GM18502 (cell line): Measurements from ENCODE around the gene CLSTN1.

Experiments
- ATAC-seq: cut with Tn5 transposase; IDR thresholded peaks from one replicate; pipeline ENCODE4 v1.9.1; 2021; ENCODE audit warnings: mild to moderate bottlenecking; ENCODE audit not compliant: unreplicated experiment, poor library complexity

The CLSTN1 gene

DNA sequence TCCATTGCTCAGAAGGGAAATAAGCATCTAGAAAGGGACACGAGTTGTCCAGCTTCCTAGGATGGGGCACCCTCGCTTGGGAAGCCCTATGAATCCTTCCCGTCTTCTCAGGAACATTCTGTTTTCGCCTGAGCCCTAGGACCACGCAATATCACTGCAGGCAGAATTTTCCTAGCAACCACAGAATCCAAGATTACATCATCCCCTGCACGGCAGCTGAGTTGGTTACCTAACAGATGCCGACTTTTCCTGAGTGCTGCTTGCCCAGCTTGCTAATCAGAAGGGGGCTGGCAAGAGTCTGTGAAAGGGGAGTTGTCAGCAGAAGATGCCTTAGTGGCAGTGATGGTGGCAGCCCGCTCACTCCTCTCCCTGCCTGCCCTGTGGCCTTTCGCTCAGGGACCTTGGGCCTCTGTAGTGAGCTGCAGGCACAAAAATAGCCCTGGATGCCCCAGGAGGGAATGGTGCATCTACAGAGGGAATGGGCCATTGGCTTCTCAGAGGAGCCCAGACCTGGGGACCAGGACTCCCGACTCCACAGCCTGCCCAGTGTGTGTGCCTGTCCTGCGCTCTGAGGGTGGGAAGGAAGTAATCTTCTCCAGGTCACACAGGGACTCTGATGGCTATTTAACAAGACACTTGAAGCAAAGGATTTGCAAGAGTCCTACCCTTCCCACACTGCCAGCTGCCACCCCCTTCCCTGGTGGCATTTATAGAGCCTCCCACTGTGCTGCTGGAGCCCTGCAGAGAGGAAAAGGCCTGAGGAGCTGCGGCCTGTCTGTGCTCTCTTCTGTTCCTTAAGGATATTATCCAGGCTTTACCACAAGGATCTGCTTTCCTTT is 28.9 kb upstream of the CLSTN1 start:
- no peak for ATAC-seq

DNA sequence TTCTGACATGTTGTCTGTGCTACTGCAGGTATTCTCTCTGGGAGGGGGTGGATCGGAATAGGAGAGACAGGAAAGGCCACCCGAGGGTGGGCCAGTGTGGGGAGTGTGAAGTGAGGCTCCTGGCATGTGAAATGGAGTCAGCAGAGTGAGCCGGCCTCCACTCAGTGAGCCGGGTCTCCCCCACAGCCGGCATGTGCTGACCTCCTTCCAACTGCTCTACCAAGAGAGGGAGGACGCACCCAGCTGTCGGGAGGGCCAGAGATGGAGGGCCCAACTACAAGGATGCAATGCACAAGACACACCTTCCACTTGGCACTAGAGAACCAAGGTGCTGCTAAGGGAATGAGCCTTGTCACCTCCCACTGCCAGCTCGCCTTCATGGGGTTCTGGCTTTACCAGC is 28.2 kb upstream of the CLSTN1 start:
- no peak for ATAC-seq

DNA sequence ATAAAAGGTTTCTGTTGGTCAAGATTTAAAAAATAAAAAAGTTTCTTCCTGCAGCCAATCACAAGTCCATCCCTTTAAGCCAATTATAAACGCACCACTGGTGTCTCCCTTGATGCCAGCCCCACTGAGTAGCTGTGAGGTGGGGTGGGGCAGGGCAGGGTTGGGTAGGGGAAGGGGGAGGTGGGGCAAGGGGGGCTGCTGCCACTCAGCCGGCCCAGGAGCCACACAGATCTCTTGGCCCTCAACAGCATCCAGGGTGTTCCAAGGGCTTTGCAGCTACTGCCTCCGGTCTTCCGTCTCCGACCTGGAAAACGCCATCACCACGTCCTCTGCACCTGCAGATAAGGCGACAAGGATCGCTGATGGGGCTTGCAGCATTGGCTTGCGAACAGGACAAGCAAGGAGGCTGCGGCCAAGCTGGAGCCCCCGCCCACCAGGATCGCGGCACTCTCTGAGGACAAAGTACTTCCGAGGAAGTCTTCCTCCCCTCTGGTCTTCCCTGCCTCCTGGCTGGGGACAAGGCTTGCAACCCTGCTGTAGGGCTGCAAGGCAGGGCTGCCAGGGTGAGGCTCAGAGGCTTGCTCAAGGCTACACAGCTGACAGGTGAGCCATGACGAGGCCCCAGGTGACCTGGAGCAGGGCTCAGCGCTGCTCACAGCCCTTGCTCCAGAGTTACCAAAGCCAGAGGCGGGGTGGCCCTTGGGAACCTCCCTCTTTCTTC is 26.8 kb upstream of the CLSTN1 start:
- no peak for ATAC-seq

- no peak for ATAC-seq
Observed at GRCh38 chr1:9849691-9850441, 26.1 kb upstream of the CLSTN1 start.

DNA sequence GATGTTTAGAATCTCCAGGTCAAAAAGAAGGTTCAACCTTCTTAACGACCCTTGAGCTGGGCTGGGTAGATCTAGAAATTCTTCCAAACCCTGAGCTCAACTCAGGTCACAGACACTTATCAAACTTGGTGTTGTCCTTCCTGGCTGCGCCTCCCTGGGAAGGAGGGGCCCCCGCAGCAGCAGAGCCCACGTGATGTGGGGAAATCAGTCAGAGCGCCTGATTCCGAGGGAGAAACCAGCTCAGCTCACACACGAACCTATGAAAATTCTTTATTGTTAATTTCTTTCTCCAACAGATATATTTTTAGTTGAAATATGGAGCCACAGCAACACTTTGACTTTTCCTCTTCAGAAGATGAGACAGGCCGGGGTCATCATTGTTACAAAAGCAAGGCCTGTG is 24.3 kb upstream of the CLSTN1 start:
- ATAC-seq, result no peak

GRCh38 chr1:9847269-9847668 is 23.5 kb upstream of the CLSTN1 start:
- ATAC-seq, result no peak

DNA sequence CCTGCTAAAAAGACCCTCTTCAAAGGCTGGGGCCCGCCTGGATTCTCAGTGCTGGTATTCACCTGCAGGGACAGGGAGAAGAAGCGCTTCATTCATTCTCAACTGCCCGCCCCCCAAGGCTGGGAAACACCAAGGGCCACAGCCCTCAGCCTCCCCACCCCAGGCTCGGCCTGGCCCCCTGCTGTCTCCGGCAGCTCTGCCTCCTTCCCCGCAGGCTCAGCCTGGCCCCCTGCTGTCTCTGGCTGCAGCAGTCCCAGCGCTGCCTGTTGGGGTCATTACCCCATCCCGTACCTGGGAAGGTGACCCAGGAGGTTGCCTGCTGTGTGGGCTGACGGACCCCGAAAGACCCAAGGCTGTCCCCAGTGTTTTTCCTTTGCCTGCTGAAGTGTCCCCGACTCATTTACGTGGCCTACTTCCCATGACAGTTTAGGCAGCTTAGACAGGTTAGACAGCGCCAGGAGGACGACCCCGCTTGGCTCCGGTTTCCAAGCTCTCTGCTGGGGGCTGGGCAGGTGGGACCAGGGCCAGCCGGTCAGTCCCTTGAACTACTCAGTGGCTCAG is 22.9 kb upstream of the CLSTN1 start:
- ATAC-seq, result no peak

DNA sequence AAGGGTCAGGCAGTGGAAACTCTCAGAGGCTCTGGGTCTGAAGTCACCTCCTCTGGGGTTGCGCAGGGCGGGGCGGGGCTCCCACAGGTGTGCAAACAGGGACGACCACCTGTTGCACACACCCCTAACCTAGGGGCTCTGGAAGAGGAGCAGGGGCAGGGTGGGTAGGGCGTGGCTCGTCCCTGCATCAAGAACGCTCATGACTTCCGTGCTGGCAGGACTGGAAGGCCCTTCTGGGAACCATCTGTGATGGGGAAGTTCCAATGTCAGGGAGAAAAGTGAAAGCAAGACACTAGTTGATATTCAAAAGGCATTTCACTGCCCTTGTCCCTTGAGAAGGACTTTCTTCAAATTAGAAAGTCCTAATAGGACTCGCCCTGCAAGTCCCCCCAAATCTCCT is 22.1 kb upstream of the CLSTN1 start:
- no peak for ATAC-seq

DNA sequence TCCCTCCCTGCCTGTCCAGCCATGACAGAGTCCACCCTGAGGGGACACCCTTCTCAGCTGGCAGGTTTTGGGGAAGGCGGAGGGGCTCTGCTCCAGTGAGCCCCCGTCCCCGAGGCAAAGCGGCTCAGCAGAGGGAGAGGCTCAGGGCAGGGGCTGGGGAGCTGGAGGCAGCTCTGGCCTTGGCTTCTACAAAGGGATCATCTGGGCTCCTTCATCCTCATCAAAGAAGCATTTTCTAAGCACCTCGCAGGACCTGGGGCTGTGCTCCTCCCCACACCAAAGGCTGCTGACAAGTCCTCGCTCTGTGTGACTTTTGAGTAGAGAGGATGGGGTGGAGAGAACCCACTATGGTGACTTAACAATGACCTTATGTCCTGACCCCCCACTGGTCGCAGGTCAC is 21.0 kb upstream of the CLSTN1 start:
- no peak for ATAC-seq

DNA sequence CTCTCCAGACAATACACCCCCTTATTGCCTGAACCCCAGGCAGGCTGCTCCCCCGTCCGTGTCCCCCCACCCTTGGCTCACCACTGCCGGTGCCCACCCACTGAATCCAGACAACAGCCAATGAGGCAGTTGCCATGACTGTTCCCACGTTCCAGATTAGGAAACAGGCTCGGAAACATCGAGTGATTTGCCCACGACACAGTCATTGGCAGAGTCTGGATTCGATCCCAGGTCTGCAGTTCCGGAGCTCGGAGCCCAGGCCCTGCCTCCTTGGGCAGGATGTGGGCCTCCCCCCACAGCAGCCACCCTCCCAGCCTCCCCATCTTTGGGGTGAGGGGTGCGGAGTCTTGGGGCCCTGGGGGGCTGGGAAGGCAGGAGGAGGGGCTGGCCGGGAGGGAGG is 20.3 kb upstream of the CLSTN1 start:
- no peak for ATAC-seq

DNA sequence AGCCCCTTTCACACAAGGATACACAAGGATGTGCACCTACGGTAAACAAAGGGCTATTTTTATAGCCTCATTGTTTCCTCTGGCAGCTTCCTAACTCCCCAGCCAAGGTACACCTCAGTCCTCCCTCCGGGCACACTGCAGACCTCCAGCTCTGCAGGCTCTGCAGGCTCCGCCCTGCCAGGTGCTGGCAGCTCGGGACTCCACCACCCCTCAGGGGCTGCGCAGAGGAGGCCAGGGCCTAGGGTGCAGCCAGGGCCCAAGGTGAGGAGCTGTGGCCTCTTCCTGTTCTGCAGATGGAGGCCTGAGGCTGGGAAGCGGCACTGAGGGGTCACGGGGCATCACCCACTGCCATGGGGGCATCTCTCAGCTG is 19.8 kb upstream of the CLSTN1 start:
- no peak for ATAC-seq

DNA sequence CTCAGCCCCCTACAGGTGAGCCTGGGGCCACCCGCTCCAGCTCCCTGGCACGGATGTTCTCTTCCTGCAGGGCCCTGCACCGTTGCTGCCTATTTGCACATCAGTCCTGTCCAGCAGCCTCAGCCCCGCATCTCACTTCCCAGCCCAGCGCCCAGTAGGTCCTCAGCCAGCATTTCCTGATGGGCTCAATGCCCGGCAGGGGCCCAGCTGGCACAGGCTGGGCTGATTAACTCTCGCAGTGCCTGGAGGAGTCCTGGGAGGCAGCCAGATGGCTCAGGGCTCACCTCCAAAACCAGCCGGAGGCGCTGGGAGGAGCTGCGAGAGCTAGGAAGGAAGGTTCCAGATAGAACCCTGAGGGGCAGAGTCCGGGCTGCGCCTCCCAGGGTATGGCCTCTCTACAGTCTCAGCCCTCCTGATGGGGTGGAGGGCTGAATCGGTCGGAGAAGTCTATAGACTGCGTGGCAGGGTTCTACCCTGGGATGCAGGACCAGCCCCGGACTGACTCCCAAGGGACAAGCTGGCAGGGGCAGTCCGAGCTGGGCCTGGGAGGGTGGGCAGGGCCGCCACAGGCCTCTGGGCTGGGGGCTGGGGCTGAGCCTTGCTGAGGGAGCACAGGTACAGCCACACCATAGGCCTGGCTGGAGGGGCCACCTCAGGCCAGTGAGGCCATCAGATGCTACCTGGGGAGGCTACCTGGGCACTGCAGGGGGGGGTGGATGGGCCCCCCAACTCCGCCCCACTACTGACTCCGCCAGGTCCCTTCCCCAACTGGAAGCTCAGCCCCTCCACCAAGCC is 19.2 kb upstream of the CLSTN1 start:
- ATAC-seq, result no peak

GRCh38 chr1:9842073-9842711 is 18.4 kb upstream of the CLSTN1 start:
- no peak for ATAC-seq

DNA sequence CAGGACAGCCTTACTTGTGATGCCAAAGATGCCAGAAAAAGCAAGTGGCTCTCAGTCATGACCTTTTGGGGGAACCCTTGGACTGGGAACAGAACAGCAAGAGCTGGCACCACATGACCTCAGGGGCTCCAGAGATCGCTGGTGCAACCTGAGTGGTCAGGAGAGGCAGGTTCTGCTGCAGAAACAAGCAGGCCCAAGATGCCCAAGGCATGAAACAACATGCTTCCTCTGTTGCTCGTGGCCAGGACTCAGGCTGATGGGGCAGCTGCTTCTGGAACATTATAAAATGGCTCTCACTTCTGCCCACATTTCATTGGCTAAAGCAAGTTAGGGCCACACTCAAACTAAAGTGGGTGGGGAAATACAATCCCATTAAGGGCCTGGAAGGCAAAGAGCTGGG is 17.7 kb upstream of the CLSTN1 start:
- no peak for ATAC-seq

DNA sequence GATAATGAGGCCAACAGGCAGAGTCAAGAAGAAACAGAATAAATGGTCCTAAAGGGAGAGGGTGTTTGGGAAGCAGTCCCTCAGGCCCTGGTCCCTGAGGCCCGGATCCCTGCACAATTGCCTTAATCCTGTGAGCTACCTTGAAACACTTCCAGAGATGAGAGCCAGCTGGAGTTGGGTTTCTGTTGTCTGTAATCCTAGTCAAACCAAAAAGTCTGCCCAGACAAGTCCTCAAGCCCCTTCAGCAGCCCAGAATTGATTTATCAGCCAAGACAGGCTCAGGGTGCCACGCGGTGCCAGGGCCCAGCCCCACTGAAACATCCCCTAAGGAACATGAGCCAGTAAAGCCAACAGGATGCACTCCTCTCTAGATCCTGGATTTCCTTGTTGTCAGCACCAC is 16.4 kb upstream of the CLSTN1 start:
- no peak for ATAC-seq

- ATAC-seq, result no peak
Observed at GRCh38 chr1:9838946-9839345, 15.2 kb upstream of the CLSTN1 start.

GRCh38 chr1:9836632-9836960 is 12.8 kb upstream of the CLSTN1 start:
- no peak for ATAC-seq

DNA sequence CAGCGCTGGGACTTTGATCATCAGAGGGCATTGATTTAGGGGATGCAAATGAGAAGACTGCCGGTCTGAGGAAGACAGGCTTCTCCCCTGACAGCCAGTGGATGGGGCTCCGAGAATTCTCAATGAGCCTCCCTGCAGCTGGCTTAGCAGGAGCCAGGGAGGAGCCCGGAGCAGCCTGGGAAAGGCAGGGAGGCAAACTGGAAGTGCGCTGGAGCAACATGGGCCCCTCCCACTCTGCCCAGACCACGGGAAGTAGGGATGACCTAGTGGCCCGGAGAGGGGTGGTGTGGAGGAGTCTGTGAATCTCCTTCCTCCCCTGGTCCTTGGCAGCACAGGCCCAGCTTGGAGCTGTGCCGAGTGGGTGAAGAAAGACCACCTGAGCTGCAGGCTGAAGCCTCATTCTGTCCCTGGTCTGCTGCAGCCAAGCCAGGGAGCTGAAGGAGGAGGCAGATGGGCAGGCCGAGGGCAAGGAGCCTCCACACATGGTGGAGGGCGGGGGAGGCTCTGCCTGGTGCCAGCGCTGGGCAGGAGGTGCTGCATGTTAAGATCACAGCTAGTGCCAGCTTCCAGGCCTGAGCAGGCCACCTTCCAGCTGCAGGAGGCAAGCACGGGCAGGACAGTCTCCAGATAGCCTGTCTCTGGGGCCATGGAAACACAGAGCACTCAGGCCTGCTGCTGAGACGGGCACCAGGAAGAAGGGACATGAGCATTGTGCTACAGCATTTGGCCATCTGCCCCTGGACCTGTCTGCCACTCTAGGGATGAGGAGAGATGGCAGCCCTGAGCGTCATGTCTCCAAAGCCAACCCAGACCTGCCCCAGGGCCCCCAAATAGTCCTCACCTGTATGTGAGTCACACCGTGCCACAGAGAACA is 12.2 kb upstream of the CLSTN1 start:
- no peak for ATAC-seq

DNA sequence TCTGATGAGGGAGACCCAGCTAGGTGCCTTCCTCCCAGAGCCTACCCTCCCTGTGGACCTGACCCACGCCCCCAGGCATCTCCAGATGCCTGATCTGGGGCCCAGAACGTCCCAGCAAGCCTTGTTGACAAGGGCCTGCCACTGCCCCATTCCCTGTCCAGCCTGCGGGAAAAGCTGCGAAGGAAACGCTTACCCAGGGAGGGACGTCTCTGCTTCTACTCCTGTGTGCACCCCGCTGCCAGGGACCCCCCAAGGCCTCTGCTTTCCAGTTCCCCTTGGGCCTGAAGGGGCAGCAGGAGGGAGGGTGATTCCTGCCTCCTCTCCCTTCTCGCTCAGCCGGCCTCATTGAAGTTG is 11.6 kb upstream of the CLSTN1 start:
- ATAC-seq, result no peak
